Esophagus squamous epithelium (tissue), 5 donors: ENCODE results near the gene SRGAP3. TPM values are rescaled to one million over a fixed set of nuclear protein-coding genes. Genes with fewer than 3 reads are reported as not detected.

Experiments
- DNase-seq: peaks from one replicate; lab custom pipeline; 2025; lab: John Stamatoyannopoulos, UW
- H3K27ac ChIP-seq, 4 donors: fragments of 200-600 bp; sonication (generic); one replicate each; pipeline ENCODE4 v1.5.1; 2016 to 2019; ENCODE audit warnings: mild to moderate bottlenecking in 1 of 4
- H3K27me3 ChIP-seq, 4 donors: fragments of 200-600 bp; sonication (generic); 1 replicate in 3 of 4; 2 replicates in 1 of 4; pipeline versions ENCODE4 v1.5.1 to v1.6.0; 2017 to 2021; ENCODE audit warnings: antibody characterized with exemption in 1 of 4
- H3K36me3 ChIP-seq, 3 donors: fragments of 200-600 bp; sonication (generic); one replicate each; pipeline ENCODE4 v1.5.1; 2016 to 2019
- H3K4me1 ChIP-seq, 3 donors: fragments of 200-600 bp; sonication (generic); one replicate each; pipeline ENCODE4 v1.5.1; 2017 to 2019
- H3K4me3 ChIP-seq, 4 donors: fragments of 200-600 bp; sonication (generic); 1 replicate in 3 of 4; 2 replicates in 1 of 4; pipeline ENCODE4 v1.5.1; 2016 to 2019; ENCODE audit warnings: mild to moderate bottlenecking in 2 of 4, moderate library complexity in 1 of 4
- H3K9me3 ChIP-seq, 3 donors: fragments of 200-600 bp; sonication (generic); one replicate each; pipeline ENCODE4 v1.5.1; 2016 to 2019
- POLR2A ChIP-seq, 4 donors: fragments of 450-650 bp; IDR thresholded peaks; one replicate each; pipeline ENCODE4 v1.6.1; 2017; ENCODE audit warnings: antibody characterized with exemption in 4 of 4, mild to moderate bottlenecking in 4 of 4, moderate library complexity in 3 of 4
- WGBS, 2 donors: methylation state at CpG; one replicate each; pipeline ENCODE4 v1.1.5; 2018; 5-methylcytosine and 5-hydroxymethylcytosine counted together
- intact Hi-C: fragments of 100-400 bp; cut with DNase I; formaldehyde crosslinking; loops from one replicate; pipeline ENCODE4 v1.15.0; 2022
- total RNA-seq, 4 donors: library from RNA; depleted of rRNA; stranded (reverse); fragments of >200 nt; gene quantifications; one replicate each; pipeline ENCODE4 v1.1.0, GENCODE V29; 2016
- TF ChIP-seq, protein P1 (sequence below), 6 experiments: fragments of 450-650 bp in 4 of 6; fragments of 200-600 bp in 2 of 6; sonication (generic) in 2 of 6; IDR thresholded peaks; one replicate each; pipeline ENCODE4 v1.5.1; 2016 to 2019; ENCODE audit warnings: antibody characterized with exemption in 6 of 6, mild to moderate bottlenecking in 4 of 6, moderate library complexity in 4 of 6
- donor health status: DM: yes; HTN: yes; CAD: no.

SRGAP3 gene
- total RNA-seq, 4 donors from 2014 or later = 4.0 to 15.8 (median 6.6) TPM

- WGBS, 2 donors = 76 to 78% methylated on average over 5 to 7 of the region's 7 CpGs
- no peak overlapping the region for H3K4me3 ChIP-seq
- peaks cover 0 to 3% (median 0%) of the 10 kb centered on the region in 3 donors for H3K4me1 ChIP-seq
- no peak for DNase-seq
- intact Hi-C loops = no loop called here
- no peaks in the 10 kb centered on the region for H3K9me3 ChIP-seq
- TF ChIP-seq POLR2A (IDR thresholded peaks at IDR 0.05) = no peak
- TF ChIP-seq, protein P1, sequence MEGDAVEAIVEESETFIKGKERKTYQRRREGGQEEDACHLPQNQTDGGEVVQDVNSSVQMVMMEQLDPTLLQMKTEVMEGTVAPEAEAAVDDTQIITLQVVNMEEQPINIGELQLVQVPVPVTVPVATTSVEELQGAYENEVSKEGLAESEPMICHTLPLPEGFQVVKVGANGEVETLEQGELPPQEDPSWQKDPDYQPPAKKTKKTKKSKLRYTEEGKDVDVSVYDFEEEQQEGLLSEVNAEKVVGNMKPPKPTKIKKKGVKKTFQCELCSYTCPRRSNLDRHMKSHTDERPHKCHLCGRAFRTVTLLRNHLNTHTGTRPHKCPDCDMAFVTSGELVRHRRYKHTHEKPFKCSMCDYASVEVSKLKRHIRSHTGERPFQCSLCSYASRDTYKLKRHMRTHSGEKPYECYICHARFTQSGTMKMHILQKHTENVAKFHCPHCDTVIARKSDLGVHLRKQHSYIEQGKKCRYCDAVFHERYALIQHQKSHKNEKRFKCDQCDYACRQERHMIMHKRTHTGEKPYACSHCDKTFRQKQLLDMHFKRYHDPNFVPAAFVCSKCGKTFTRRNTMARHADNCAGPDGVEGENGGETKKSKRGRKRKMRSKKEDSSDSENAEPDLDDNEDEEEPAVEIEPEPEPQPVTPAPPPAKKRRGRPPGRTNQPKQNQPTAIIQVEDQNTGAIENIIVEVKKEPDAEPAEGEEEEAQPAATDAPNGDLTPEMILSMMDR (IDR thresholded peaks at IDR 0.05) = no peak
- peaks cover 0 to 10% (median 0%) of the 10 kb centered on the region in 4 donors for H3K27me3 ChIP-seq
- peaks cover 0 to 11% (median 0%) of the 10 kb centered on the region in 3 donors for H3K36me3 ChIP-seq
- no peak overlapping the region for H3K27ac ChIP-seq
Measured at GRCh38 chr3:8984526-8984925, 264.9 kb downstream of the SRGAP3 start.

DNA sequence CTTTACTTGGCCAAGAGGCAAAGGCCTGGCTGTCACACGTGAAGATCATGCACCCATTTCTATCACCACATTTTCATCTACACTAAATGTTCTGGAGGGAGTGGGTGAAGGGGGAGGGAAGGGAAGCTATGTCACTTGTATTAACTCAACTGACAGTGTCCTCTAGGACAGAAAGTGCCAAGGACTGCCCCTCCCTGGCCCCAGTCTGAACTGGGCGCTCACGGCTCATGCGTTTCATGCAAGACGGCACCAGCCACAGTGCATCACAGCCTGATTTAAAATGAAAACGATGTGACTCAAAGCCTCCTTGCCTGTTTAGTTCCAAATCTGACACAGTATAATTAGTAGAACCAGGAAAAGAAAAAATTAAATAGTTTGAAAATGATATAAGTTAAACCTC is 265.4 kb downstream of the SRGAP3 start:
- intact Hi-C loops = no loop called here
- H3K9me3 ChIP-seq = peaks cover 0 to 4% (median 0%) of the 10 kb centered on the region in 3 donors
- peaks cover 0 to 11% (median 0%) of the 10 kb centered on the region in 3 donors for H3K36me3 ChIP-seq
- WGBS, 2 donors = 82 to 88% methylated on average over 4 to 6 of the region's 6 CpGs
- H3K27ac ChIP-seq = no peak overlapping the region
- no peak overlapping the region for H3K4me3 ChIP-seq
- H3K4me1 ChIP-seq = peaks cover 0 to 3% (median 0%) of the 10 kb centered on the region in 3 donors
- TF ChIP-seq, protein P1 (IDR thresholded peaks at IDR 0.05) = no peak
- DNase-seq = no peak
- peaks cover 0 to 15% (median 0%) of the 10 kb centered on the region in 4 donors for H3K27me3 ChIP-seq

- H3K4me1 ChIP-seq = peaks cover 0 to 3% (median 0%) of the 10 kb centered on the region in 3 donors
- WGBS, 2 donors = 87% methylated on average over 5 of the region's 5 CpGs
- TF ChIP-seq, protein P1 (IDR thresholded peaks at IDR 0.05) = no peak
- no peak for TF ChIP-seq POLR2A (IDR thresholded peaks at IDR 0.05)
- intact Hi-C loops = no loop called here
- peaks cover 0 to 20% (median 0%) of the 10 kb centered on the region in 4 donors for H3K27me3 ChIP-seq
- H3K27ac ChIP-seq = no peak overlapping the region
- H3K36me3 ChIP-seq = peaks cover 0 to 11% (median 0%) of the 10 kb centered on the region in 3 donors
- no peak overlapping the region for H3K4me3 ChIP-seq
- peaks cover 0 to 9% (median 0%) of the 10 kb centered on the region in 3 donors for H3K9me3 ChIP-seq
- no peak for DNase-seq
Measured at GRCh38 chr3:8983591-8983990, 265.9 kb downstream of the SRGAP3 start.

- Histone ChIP-seq H3K9me3 (peaks cover 0 to 12% (median 0%) of the 10 kb centered on the region in 3 donors), H3K4me3 (no peak overlapping the region), H3K27ac (no peak overlapping the region), H3K36me3 (peaks cover 0 to 11% (median 0%) of the 10 kb centered on the region in 3 donors), H3K27me3 (peaks cover 0 to 25% (median 0%) of the 10 kb centered on the region in 4 donors), H3K4me1 (peaks cover 0 to 3% (median 0%) of the 10 kb centered on the region in 3 donors)
- WGBS, 2 donors = 50 to 90% methylated on average over 1 of the region's 1 CpG
- TF ChIP-seq, protein P1 (IDR thresholded peaks at IDR 0.05) = no peak
- intact Hi-C loops = no loop called here
- DNase-seq = no peak
Measured at GRCh38 chr3:8983026-8983425, 266.4 kb downstream of the SRGAP3 start.

GRCh38 chr3:8982509-8982908 is 266.9 kb downstream of the SRGAP3 start:
- intact Hi-C loops = no loop called here
- DNase-seq = no peak
- TF ChIP-seq POLR2A (IDR thresholded peaks at IDR 0.05) = no peak
- TF ChIP-seq, protein P1 (IDR thresholded peaks at IDR 0.05) = no peak
- WGBS, 2 donors = 22 to 47% methylated on average over 4 to 5 of the region's 5 CpGs
- no peak overlapping the region for H3K27ac ChIP-seq
- H3K9me3 ChIP-seq = peaks cover 0 to 12% (median 0%) of the 10 kb centered on the region in 3 donors
- H3K36me3 ChIP-seq = peaks cover 0 to 11% (median 0%) of the 10 kb centered on the region in 3 donors
- H3K4me1 ChIP-seq = no peaks in the 10 kb centered on the region
- no peak overlapping the region for H3K4me3 ChIP-seq
- peaks cover 0 to 30% (median 0%) of the 10 kb centered on the region in 4 donors for H3K27me3 ChIP-seq
